Heart left ventricle (tissue), 13 donors: Measurements from ENCODE around the gene NME7.

Experiments
- CTCF ChIP-seq, 12 donors: fragments of 200-600 bp; sonication (generic) in 4 of 12; IDR thresholded peaks; one replicate each; pipeline versions ENCODE4 v1.5.0 to v1.8.0; 2018 to 2022; ENCODE audit warnings: antibody characterized with exemption in 12 of 12, mild to moderate bottlenecking in 5 of 12
- POLR2A ChIP-seq, 2 donors: fragments of 450-650 bp; IDR thresholded peaks; one replicate each; pipeline ENCODE4 v1.6.1; 2017; ENCODE audit warnings: antibody characterized with exemption in 2 of 2, mild to moderate bottlenecking in 2 of 2, moderate library complexity in 2 of 2
- donor health status: ischemic (EF 13 %, LVEDD 7.1; RV severe dilation, severe dysfunction).
- donor health status: DM: no; HTN: yes; CAD: no.
- donor health status: DM: no; HTN: no; CAD: no.
- donor health status: ischemic (EF 25% LVEDD 6.9; RV normal size, moderate dysfunction).
- donor health status: ischemic (EF 25% LVEDD 5.7; RV mildly dilated, moderate dysfunction).
- donor health status: ischemic (EF 35%, LVEDD 5.7; RV mildly dilated, moderate dysfunction).
- donor health status: nonischemic (EF 11% LVEDD 7.7; RV severe dilation, severe dysfunction).
- donor health status: DM: yes; HTN: yes; CAD: no.
- donor health status: PGD.
- donor health status: ischemic (EF 29% LVEDD 5.4; RV normal size, mild dysfunction).
- donor health status: nonischemic (EF 23%, LVEDD 6.1; RV moderate dilation, normal function).

DNA sequence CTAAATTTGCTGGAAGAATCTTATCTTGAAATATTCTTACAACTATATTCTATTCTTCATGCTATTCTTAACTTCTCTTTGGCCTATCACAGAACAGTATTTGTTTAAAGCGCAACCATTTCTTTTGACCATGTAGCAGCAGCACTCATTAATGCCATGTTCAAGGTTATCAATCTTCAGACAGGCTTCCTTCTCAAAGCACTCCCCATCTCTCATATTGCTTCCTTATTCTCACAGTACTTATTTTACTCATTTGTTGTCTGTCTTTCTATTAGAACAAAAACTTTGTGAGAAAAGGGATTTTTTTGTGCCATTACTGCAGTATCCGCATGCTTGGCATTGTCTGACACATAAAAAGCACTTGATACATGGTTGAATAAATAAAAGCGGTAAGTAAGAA lies 171.4 kb downstream of the NME7 start:
- TF ChIP-seq CTCF (IDR thresholded peaks at IDR 0.05) = no peak
- no peak for TF ChIP-seq POLR2A (IDR thresholded peaks at IDR 0.05)
